ENCODE results near the gene FFAR2.
"Not testable (repeated sequence)": the region's sequence is repeated elsewhere in the genome, so short reads cannot be mapped to it uniquely, and the experiment has no call there.

Gene FFAR2
- total RNA-seq = 0 to 1.2 (median 0) reads per million in 3 donors

- Histone ChIP-seq H3K27me3 (replicated peaks; ENCODE audit: control insufficient read depth, insufficient read depth, low read length, poor library complexity, severe bottlenecking) (no peaks in the 10 kb centered on the region), H3K4me3 (ENCODE audit: insufficient read depth, low read depth, low read length, poor library complexity, severe bottlenecking) (no peak within 1 kb of the TSS), H3K36me3 (ENCODE audit: control insufficient read depth, insufficient read depth, low read length) (no peaks in the 10 kb centered on the region), H3K9me3 (ENCODE audit: control insufficient read depth, low read length) (no peaks in the 10 kb centered on the region), H3K27ac (ENCODE audit: insufficient read depth, low read length, poor library complexity, severe bottlenecking) (no peak within 1 kb of the TSS), H3K4me1 (ENCODE audit: control insufficient read depth, insufficient read depth, low read length, poor library complexity, severe bottlenecking) (peaks cover 23% of the 10 kb centered on the region)
- no peak for DNase-seq
Observed at GRCh38 chr19:35447606-35448469, at the start of gene FFAR2. FFAR2 (plus strand) TSS chr19:35448257; CDS start chr19:35449715, 1,458 bp downstream.

DNA sequence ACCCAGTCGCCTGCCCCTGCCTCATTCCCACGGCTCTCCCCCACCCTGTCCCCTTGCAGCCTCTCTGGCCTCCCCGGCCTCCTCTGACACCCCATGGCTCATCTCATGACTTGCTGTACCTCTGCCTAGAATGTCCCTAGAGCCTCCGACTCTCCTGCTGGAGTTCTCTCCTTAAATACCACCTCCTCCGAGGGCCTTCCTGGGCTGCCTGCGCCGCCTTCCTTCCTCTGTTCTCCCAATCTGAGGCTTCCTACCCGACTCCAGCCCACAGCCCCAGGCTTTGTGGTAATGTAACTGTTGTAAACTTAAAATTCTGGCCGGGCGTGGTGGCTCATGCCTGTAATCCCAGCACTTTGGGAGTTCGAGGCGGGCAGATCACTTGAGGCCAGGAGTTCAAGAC, 49.5 kb upstream of the FFAR2 start:
- H3K4me1 ChIP-seq (ENCODE audit: control insufficient read depth, insufficient read depth, low read length, poor library complexity, severe bottlenecking) = no peaks in the 10 kb centered on the region

GRCh38 chr19:35399231-35399630, 48.8 kb upstream of the FFAR2 start:
- DNase-seq = no peak
- no peaks in the 10 kb centered on the region for H3K36me3 ChIP-seq (ENCODE audit: control insufficient read depth, insufficient read depth, low read length)
- no peaks in the 10 kb centered on the region for H3K27me3 ChIP-seq (replicated peaks; ENCODE audit: control insufficient read depth, insufficient read depth, low read length, poor library complexity, severe bottlenecking)
- H3K27ac ChIP-seq (ENCODE audit: insufficient read depth, low read length, poor library complexity, severe bottlenecking) = no peak overlapping the region
- H3K4me3 ChIP-seq (ENCODE audit: insufficient read depth, low read depth, low read length, poor library complexity, severe bottlenecking) = no peak overlapping the region
- no peaks in the 10 kb centered on the region for H3K4me1 ChIP-seq (ENCODE audit: control insufficient read depth, insufficient read depth, low read length, poor library complexity, severe bottlenecking)
- no peaks in the 10 kb centered on the region for H3K9me3 ChIP-seq (ENCODE audit: control insufficient read depth, low read length)

More for the DNA sequence above, 49.5 kb upstream of the FFAR2 start:
- Histone ChIP-seq H3K9me3 (ENCODE audit: control insufficient read depth, low read length) (no peaks in the 10 kb centered on the region), H3K4me3 (ENCODE audit: insufficient read depth, low read depth, low read length, poor library complexity, severe bottlenecking) (no peak overlapping the region), H3K27me3 (replicated peaks; ENCODE audit: control insufficient read depth, insufficient read depth, low read length, poor library complexity, severe bottlenecking) (no peaks in the 10 kb centered on the region), H3K36me3 (ENCODE audit: control insufficient read depth, insufficient read depth, low read length) (no peaks in the 10 kb centered on the region), H3K27ac (ENCODE audit: insufficient read depth, low read length, poor library complexity, severe bottlenecking) (no peak overlapping the region)
- DNase-seq = no peak

GRCh38 chr19:35399948-35400772, 47.9 kb upstream of the FFAR2 start:
- Histone ChIP-seq H3K4me3 (ENCODE audit: insufficient read depth, low read depth, low read length, poor library complexity, severe bottlenecking) (no peak overlapping the region), H3K4me1 (ENCODE audit: control insufficient read depth, insufficient read depth, low read length, poor library complexity, severe bottlenecking) (no peaks in the 10 kb centered on the region), H3K27me3 (replicated peaks; ENCODE audit: control insufficient read depth, insufficient read depth, low read length, poor library complexity, severe bottlenecking) (no peaks in the 10 kb centered on the region), H3K36me3 (ENCODE audit: control insufficient read depth, insufficient read depth, low read length) (no peaks in the 10 kb centered on the region), H3K27ac (ENCODE audit: insufficient read depth, low read length, poor library complexity, severe bottlenecking) (no peak overlapping the region), H3K9me3 (ENCODE audit: control insufficient read depth, low read length) (no peaks in the 10 kb centered on the region)
- no peak for DNase-seq

- Histone ChIP-seq H3K36me3 (ENCODE audit: control insufficient read depth, insufficient read depth, low read length) (no peaks in the 10 kb centered on the region), H3K4me1 (ENCODE audit: control insufficient read depth, insufficient read depth, low read length, poor library complexity, severe bottlenecking) (no peaks in the 10 kb centered on the region), H3K9me3 (ENCODE audit: control insufficient read depth, low read length) (no peaks in the 10 kb centered on the region), H3K4me3 (ENCODE audit: insufficient read depth, low read depth, low read length, poor library complexity, severe bottlenecking) (no peak overlapping the region), H3K27me3 (replicated peaks; ENCODE audit: control insufficient read depth, insufficient read depth, low read length, poor library complexity, severe bottlenecking) (no peaks in the 10 kb centered on the region), H3K27ac (ENCODE audit: insufficient read depth, low read length, poor library complexity, severe bottlenecking) (no peak overlapping the region)
- DNase-seq = no peak
Observed at GRCh38 chr19:35400773-35401100, 47.3 kb upstream of the FFAR2 start.

DNA sequence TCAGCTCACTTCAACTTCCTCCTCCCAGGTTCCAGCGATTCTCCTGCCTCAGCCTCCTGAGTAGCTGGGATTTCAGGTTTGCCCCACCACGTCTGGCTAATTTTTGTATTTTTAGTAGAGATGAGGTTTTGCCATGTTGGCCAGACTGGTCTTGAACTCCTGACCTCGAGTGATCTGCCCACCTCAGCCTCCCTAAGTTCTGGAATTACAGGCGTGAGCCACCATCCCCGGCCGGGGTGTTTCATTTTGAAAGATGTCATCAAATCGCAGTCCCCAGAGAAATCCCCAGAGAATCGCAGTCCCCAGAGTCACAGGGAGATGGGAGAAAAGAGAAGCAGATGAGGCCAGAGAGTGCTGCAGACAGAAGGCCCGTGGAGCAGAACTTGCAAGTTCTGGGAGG, 46.6 kb upstream of the FFAR2 start:
- DNase-seq; H3K4me1 ChIP-seq (ENCODE audit: control insufficient read depth, insufficient read depth, low read length, poor library complexity, severe bottlenecking); H3K4me3 ChIP-seq (ENCODE audit: insufficient read depth, low read depth, low read length, poor library complexity, severe bottlenecking); H3K27me3 ChIP-seq (replicated peaks; ENCODE audit: control insufficient read depth, insufficient read depth, low read length, poor library complexity, severe bottlenecking); H3K36me3 ChIP-seq (ENCODE audit: control insufficient read depth, insufficient read depth, low read length); H3K9me3 ChIP-seq (ENCODE audit: control insufficient read depth, low read length); H3K27ac ChIP-seq (ENCODE audit: insufficient read depth, low read length, poor library complexity, severe bottlenecking): not testable (repeated sequence)

DNA sequence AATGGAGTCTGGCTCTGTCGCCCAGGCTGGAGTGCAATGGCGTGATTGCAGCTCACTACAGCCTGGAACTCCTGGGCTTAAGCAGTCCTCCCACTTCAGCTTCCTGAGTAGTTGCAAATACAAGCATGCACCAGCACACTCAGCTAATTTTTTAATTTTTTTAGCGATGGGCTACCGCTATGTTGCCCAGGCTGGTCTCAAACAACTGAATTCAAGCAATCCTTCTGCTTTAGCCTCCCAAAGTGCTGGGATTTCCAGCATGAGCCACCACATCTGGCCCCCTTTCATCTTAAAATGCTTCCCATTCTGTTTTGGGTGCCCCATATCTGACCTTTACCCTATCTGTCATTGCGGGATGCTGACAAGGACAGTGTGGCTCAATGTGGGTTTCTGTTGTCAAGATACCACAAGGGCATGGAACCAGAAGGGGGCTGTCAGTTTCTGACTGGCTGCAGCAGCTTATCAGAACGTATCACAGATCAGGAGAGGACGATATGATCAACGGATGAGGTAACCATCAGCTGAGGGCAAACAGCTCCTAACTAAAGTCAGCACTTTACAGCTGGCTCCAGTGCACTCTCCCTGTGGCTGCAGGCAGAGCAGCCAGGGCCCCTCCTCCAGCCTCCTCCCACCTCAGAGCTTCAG, 44.8 kb upstream of the FFAR2 start:
- no peaks in the 10 kb centered on the region for H3K4me1 ChIP-seq (ENCODE audit: control insufficient read depth, insufficient read depth, low read length, poor library complexity, severe bottlenecking)
- H3K4me3 ChIP-seq (ENCODE audit: insufficient read depth, low read depth, low read length, poor library complexity, severe bottlenecking) = no peak overlapping the region
- no peak for DNase-seq
- H3K36me3 ChIP-seq (ENCODE audit: control insufficient read depth, insufficient read depth, low read length) = no peaks in the 10 kb centered on the region
- no peaks in the 10 kb centered on the region for H3K9me3 ChIP-seq (ENCODE audit: control insufficient read depth, low read length)
- H3K27ac ChIP-seq (ENCODE audit: insufficient read depth, low read length, poor library complexity, severe bottlenecking) = no peak overlapping the region
- no peaks in the 10 kb centered on the region for H3K27me3 ChIP-seq (replicated peaks; ENCODE audit: control insufficient read depth, insufficient read depth, low read length, poor library complexity, severe bottlenecking)

GRCh38 chr19:35404879-35405622, 43.0 kb upstream of the FFAR2 start:
- DNase-seq = no peak
- no peaks in the 10 kb centered on the region for H3K9me3 ChIP-seq (ENCODE audit: control insufficient read depth, low read length)
- H3K4me1 ChIP-seq (ENCODE audit: control insufficient read depth, insufficient read depth, low read length, poor library complexity, severe bottlenecking) = no peaks in the 10 kb centered on the region
- no peaks in the 10 kb centered on the region for H3K36me3 ChIP-seq (ENCODE audit: control insufficient read depth, insufficient read depth, low read length)
- H3K4me3 ChIP-seq (ENCODE audit: insufficient read depth, low read depth, low read length, poor library complexity, severe bottlenecking) = no peak overlapping the region
- H3K27me3 ChIP-seq (replicated peaks; ENCODE audit: control insufficient read depth, insufficient read depth, low read length, poor library complexity, severe bottlenecking) = no peaks in the 10 kb centered on the region
- H3K27ac ChIP-seq (ENCODE audit: insufficient read depth, low read length, poor library complexity, severe bottlenecking) = no peak overlapping the region

GRCh38 chr19:35407619-35408018, 40.4 kb upstream of the FFAR2 start:
- H3K4me3 ChIP-seq (ENCODE audit: insufficient read depth, low read depth, low read length, poor library complexity, severe bottlenecking) = no peak overlapping the region
- no peak overlapping the region for H3K27ac ChIP-seq (ENCODE audit: insufficient read depth, low read length, poor library complexity, severe bottlenecking)
- no peaks in the 10 kb centered on the region for H3K4me1 ChIP-seq (ENCODE audit: control insufficient read depth, insufficient read depth, low read length, poor library complexity, severe bottlenecking)
- no peak for DNase-seq
- no peaks in the 10 kb centered on the region for H3K27me3 ChIP-seq (replicated peaks; ENCODE audit: control insufficient read depth, insufficient read depth, low read length, poor library complexity, severe bottlenecking)
- no peaks in the 10 kb centered on the region for H3K36me3 ChIP-seq (ENCODE audit: control insufficient read depth, insufficient read depth, low read length)
- no peaks in the 10 kb centered on the region for H3K9me3 ChIP-seq (ENCODE audit: control insufficient read depth, low read length)
